ENCODE measurements around the gene BRINP1. TPM values are rescaled to one million over a fixed set of nuclear protein-coding genes. Genes with fewer than 3 reads are reported as not detected.
A peak's percentile ranks its signal among the peaks of the same experiment; 100 is the strongest.

BRINP1 gene
- total and polyA plus RNA-seq, 2 of the 8 experiments (the other 6 are each of a cell fraction or from before 2014, with no cell fraction given): 19.5 to 20.5 TPM

DNA sequence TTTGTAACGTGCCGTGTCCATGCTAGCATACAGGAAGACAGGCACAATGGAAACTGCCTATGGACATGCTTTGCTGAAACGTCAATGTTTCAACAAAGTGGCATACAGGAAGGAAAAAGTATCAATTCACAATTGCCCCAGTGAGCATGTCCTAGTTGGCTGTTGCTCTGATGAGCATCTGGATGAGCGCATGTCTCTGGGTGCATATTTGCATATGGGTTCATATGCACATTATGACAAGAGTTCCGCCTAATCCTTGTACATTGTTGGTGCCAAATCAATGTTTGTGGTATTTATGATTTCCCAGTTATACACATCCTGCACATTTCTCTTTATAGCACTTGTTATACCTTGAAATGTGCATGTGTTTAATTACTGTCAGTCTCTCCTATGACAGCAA is 58.5 kb downstream of the BRINP1 start:
- Histone ChIP-seq H4K91ac (replicated peaks; ENCODE audit: insufficient read length, low read length) (peak overlapping the region; percentile 25), H2BK12ac (ENCODE audit: low read depth, low read length) (no peak overlapping the region), H3K14ac (ENCODE audit: insufficient read length) (no peak overlapping the region), H3K18ac (ENCODE audit: extremely low read depth, low read length) (no peak overlapping the region), H3K4me3 (ENCODE audit: extremely low read depth in 1 of 4, insufficient read depth in 2 of 4, low read depth in 3 of 4, low read length in 4 of 4) (no peak overlapping the region), H3K9ac (replicated peaks in 1 of 4; ENCODE audit: extremely low read depth in 1 of 4, low read depth in 3 of 4, low read length in 3 of 4) (no peak overlapping the region), H3K56ac (replicated peaks; ENCODE audit: insufficient read length, low read depth, low read length) (no peak overlapping the region), H4K5ac (ENCODE audit: insufficient read length, low read depth, low read length) (no peak overlapping the region), H3K4ac (replicated peaks; ENCODE audit: insufficient read length, low read depth, low read length) (no peak overlapping the region), H2BK120ac (replicated peaks; ENCODE audit: low read depth, low read length) (no peak overlapping the region), H4K20me1 (replicated peaks in 1 of 2; ENCODE audit: control insufficient read depth in 1 of 2, insufficient read depth in 2 of 2, low read length in 2 of 2) (no peaks in the 10 kb centered on the region), H3K27ac (ENCODE audit: low read depth, low read length) (no peak overlapping the region), H3K23ac (ENCODE audit: insufficient read length) (no peak overlapping the region), H2BK5ac (ENCODE audit: low read depth, low read length) (no peak overlapping the region), H3K79me1 (ENCODE audit: low read depth, low read length) (no peaks in the 10 kb centered on the region), H3K79me2 (ENCODE audit: control insufficient read depth in 1 of 2, insufficient read depth in 2 of 2, low read length in 2 of 2) (peaks cover 0 to under 1% of the 10 kb centered on the region in 2 experiments; a peak in 1 of 4 replicates), H4K8ac (ENCODE audit: extremely low read depth, insufficient read depth, low read length) (no peak overlapping the region), H3K23me2 (ENCODE audit: low read depth, low read length) (no peaks in the 10 kb centered on the region), H2AK5ac (ENCODE audit: low read depth, low read length) (no peak overlapping the region), H3K27me3 (replicated peaks in 1 of 4; ENCODE audit: control insufficient read depth in 3 of 4, extremely low read depth in 1 of 4, insufficient read depth in 3 of 4, low read length in 3 of 4) (no peaks in the 10 kb centered on the region), H3K36me3 (ENCODE audit: control insufficient read depth in 2 of 4, insufficient read depth in 4 of 4, low read length in 3 of 4) (peaks cover 0 to 3% (median 0%) of the 10 kb centered on the region in 4 experiments; a peak in 2 of 8 replicates), H2BK15ac (ENCODE audit: low read length) (no peak overlapping the region), H3K9me3 (ENCODE audit: insufficient read depth in 2 of 2, low read depth in 1 of 2, low read length in 1 of 2) (no peaks in the 10 kb centered on the region), H2AFZ (ENCODE audit: low read length) (no peak overlapping the region), H3K4me1 (replicated peaks in 1 of 4; ENCODE audit: control insufficient read depth in 3 of 4, insufficient read depth in 4 of 4, low read length in 3 of 4) (no peaks in the 10 kb centered on the region), H2BK20ac (ENCODE audit: low read length) (no peak overlapping the region), H3K4me2 (ENCODE audit: insufficient read depth in 1 of 2, low read depth in 2 of 2, low read length in 2 of 2) (no peak overlapping the region)
- DNase-seq (ENCODE audit: low read depth in 1 of 2, low spot score in 2 of 2): no peak
- FAIRE-seq: no peak
- WGBS, 2 experiments (ENCODE audit: extremely low coverage in 1 of 2, insufficient coverage in 1 of 2, insufficient read length in 1 of 2, insufficient replicate concordance in 2 of 2, low coverage in 1 of 2, low lambda C conversion rate in 2 of 2, missing lambda C conversion rate in 1 of 2): 86% methylated on average over 5 of the region's 5 CpGs; no CpG with 5 or more reads in 1 of the 2 experiments
- ChIA-PET POLR2A (ENCODE audit: partially characterized antibody) (interaction anchor here (0.9 kb wide), 1 partner anchor 30 kb away, joined by 3 read pairs; no protein-coding TSS in a partner anchor), CTCF (ENCODE audit: partially characterized antibody) (interaction anchor here (0.9 to 1.4 kb wide), 2 partner anchors 22 to 39 kb away, joined by 3 to 4 read pairs; no protein-coding TSS in a partner anchor)
- TF ChIP-seq SP2 (IDR thresholded peaks at IDR 0.05; ENCODE audit: low read length) (no peak), TAF7 (optimal IDR thresholded peaks at IDR 0.05; ENCODE audit: borderline replicate concordance, low read depth, low read length) (no peak), CHD1 (IDR thresholded peaks at IDR 0.05; ENCODE audit: low read depth, low read length) (no peak)
